Neural cell (in vitro differentiated cells): ENCODE results near the gene ADM2. TPM values are rescaled to one million over a fixed set of nuclear protein-coding genes. Genes with fewer than 3 reads are reported as not detected.

Experiments
- H2AFZ ChIP-seq: fragments of 200-600, 300-800 bp; sonication (generic), shearing (Covaris generic); 2 replicates; pipeline ENCODE4 v1.6.0; 2014; ENCODE audit warnings: low read depth, mild to moderate bottlenecking, antibody characterized with exemption, low read length, moderate library complexity
- H3F3A ChIP-seq: fragments of 200-600 bp; shearing (Covaris generic); 2 replicates; pipeline ENCODE4 v1.6.1; 2016; ENCODE audit warnings: mild to moderate bottlenecking, moderate library complexity, mixed read lengths, antibody characterized with exemption, low read length; ENCODE audit not compliant: insufficient read depth, poor library complexity, severe bottlenecking
- H3K27ac ChIP-seq: fragments of 200-600, 300-800 bp; sonication (generic), shearing (Covaris generic); 2 replicates; pipeline ENCODE4 v1.5.1; 2014; ENCODE audit warnings: mild to moderate bottlenecking, low read length, moderate library complexity
- H3K27me3 ChIP-seq: fragments of 300-800, 200-600 bp; sonication (generic), shearing (Covaris generic); 2 replicates; pipeline ENCODE4 v1.6.0; 2014; ENCODE audit warnings: mild to moderate bottlenecking, low read depth, low read length, moderate library complexity; ENCODE audit not compliant: insufficient read depth
- H3K36me3 ChIP-seq: fragments of 300-800, 200-600 bp; sonication (generic), shearing (Covaris generic); 2 replicates; pipeline ENCODE4 v1.5.1; 2014; ENCODE audit warnings: mild to moderate bottlenecking, antibody characterized with exemption, low read length, moderate library complexity; ENCODE audit not compliant: insufficient read depth
- H3K4me2 ChIP-seq: fragments of 300-800, 200-600 bp; sonication (generic), shearing (Covaris generic); 2 replicates; pipeline ENCODE4 v1.6.0; 2014; ENCODE audit warnings: mild to moderate bottlenecking, low read length
- H3K4me3 ChIP-seq: fragments of 300-800, 200-600 bp; sonication (generic), shearing (Covaris generic); 2 replicates; pipeline ENCODE4 v1.5.1; 2014; ENCODE audit warnings: mild to moderate bottlenecking, low read length, moderate library complexity
- H3K79me2 ChIP-seq: fragments of 200-600 bp; shearing (Covaris generic); replicated peaks from 2 replicates; pipeline ENCODE4 v1.6.0; 2014; ENCODE audit warnings: mild to moderate bottlenecking, low read length, moderate library complexity; ENCODE audit not compliant: insufficient read depth
- H3K9ac ChIP-seq: fragments of 300-800, 200-600 bp; sonication (generic), shearing (Covaris generic); 2 replicates; pipeline ENCODE4 v1.6.1; 2016; ENCODE audit warnings: mild to moderate bottlenecking, low read length, mixed read lengths
- H3K9me2 ChIP-seq: fragments of 200-600 bp; shearing (Covaris generic); 2 replicates; pipeline ENCODE4 v1.6.1; 2016; ENCODE audit warnings: mild to moderate bottlenecking, low read length, mixed read lengths; ENCODE audit not compliant: insufficient read depth
- H3K9me3 ChIP-seq: fragments of 200-600, 300-800 bp; sonication (generic), shearing (Covaris generic); 2 replicates; pipeline ENCODE4 v1.6.1; 2016; ENCODE audit warnings: mild to moderate bottlenecking, mixed run types, low read length, moderate library complexity, mixed read lengths
- H4K20me1 ChIP-seq: fragments of 200-600 bp; shearing (Covaris generic); 2 replicates; pipeline ENCODE4 v1.6.1; 2016; ENCODE audit warnings: mild to moderate bottlenecking, mixed run types; ENCODE audit not compliant: insufficient read depth
- EP300 ChIP-seq: fragments of 450-650 bp; conservative IDR thresholded peaks from 2 replicates; pipeline ENCODE4 v1.6.1; 2014; ENCODE audit warnings: antibody characterized with exemption, mild to moderate bottlenecking, moderate library complexity; ENCODE audit not compliant: poor library complexity, severe bottlenecking
- EZH2 ChIP-seq: fragments of 200-600, 300-800 bp; shearing (Covaris generic), sonication (generic); IDR thresholded peaks from 2 replicates; pipeline ENCODE4 v1.6.1; 2014; ENCODE audit warnings: antibody characterized with exemption, low read length, borderline replicate concordance, mild to moderate bottlenecking; ENCODE audit not compliant: insufficient read depth, poor library complexity, severe bottlenecking
- MXI1 ChIP-seq: fragments of 450-650 bp; conservative IDR thresholded peaks from 2 replicates; pipeline ENCODE4 v1.6.1; 2014; ENCODE audit warnings: antibody characterized with exemption, mild to moderate bottlenecking; ENCODE audit not compliant: poor library complexity, severe bottlenecking
- POLR2AphosphoS5 ChIP-seq: IDR thresholded peaks from 2 replicates; pipeline ENCODE4 v1.6.1; 2012
- RAD21 ChIP-seq: fragments of 450-650 bp; conservative IDR thresholded peaks from 2 replicates; pipeline ENCODE4 v1.6.1; 2014; ENCODE audit warnings: antibody characterized with exemption, mild to moderate bottlenecking, moderate library complexity
- SMC3 ChIP-seq: fragments of 450-650 bp; conservative IDR thresholded peaks from 2 replicates; pipeline ENCODE4 v1.6.1; 2014; ENCODE audit warnings: antibody characterized with exemption, mild to moderate bottlenecking, moderate library complexity; ENCODE audit not compliant: poor library complexity
- TAF1 ChIP-seq: IDR thresholded peaks from 2 replicates; pipeline ENCODE4 v1.6.1; 2012; ENCODE audit warnings: low read depth
- polyA plus RNA-seq: library from polyadenylated mRNA; depleted of rRNA; stranded (reverse); fragments of >200 nt; gene quantifications from 2 replicates; pipeline ENCODE4 v1.2.3, GENCODE V29; 2014
- TF ChIP-seq, protein P1 (sequence below): fragments of 450-650 bp; IDR thresholded peaks from 2 replicates; pipeline ENCODE4 v1.5.1; 2014; ENCODE audit warnings: antibody characterized with exemption, mild to moderate bottlenecking, moderate library complexity; ENCODE audit not compliant: poor library complexity, severe bottlenecking
- TF ChIP-seq, protein P2 (sequence below): IDR thresholded peaks from 2 replicates; pipeline ENCODE4 v1.6.1; 2012; ENCODE audit warnings: borderline replicate concordance

The ADM2 gene
- polyA plus RNA-seq, 1 donor from 2014 or later: not detected

DNA sequence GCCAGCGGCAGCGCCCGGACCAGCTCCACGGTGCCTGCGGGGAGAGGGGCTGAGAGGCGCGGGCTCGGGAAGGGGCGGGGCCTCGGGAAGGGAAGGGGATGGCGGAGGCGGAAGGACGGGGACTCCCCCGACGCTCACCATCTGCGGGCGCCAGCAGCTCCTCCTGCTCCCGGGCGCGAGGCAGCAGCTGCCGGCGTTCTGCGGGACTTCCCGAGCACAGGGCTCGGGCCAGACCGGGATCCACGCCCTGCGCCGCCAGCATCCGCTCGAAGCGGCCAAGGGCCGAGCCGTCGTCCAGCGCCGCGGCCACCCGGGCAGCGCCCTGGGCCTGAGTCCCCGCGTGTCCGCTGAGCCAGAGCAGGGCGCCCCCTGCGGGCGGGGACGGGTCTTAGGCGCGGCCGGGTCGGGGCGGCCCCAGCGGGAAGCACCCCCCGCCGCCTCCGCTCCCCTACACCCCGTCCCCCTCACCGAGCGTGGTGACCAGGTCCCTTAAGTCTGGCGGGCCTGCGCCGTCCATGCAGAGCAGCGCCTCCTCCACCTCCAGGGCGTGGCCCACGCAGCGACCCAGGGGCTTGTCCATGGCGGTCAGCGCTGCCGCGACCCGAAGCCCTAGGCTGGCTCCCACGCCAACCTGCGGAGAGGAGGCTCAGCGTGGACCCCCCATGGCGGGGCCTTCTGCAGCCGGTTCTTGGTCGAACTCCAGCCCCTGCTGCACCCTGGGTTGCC lies 44.9 kb downstream of the ADM2 start:
- H3K4me3 ChIP-seq: peak overlapping the region; percentile 95
- no peaks in the 10 kb centered on the region for H3F3A ChIP-seq
- H3K9ac ChIP-seq: peak overlapping the region; percentile 81
- no peaks in the 10 kb centered on the region for H3K36me3 ChIP-seq
- peak overlapping the region; percentile 73 for H3K4me2 ChIP-seq
- H4K20me1 ChIP-seq: no peaks in the 10 kb centered on the region
- no peaks in the 10 kb centered on the region for H3K79me2 ChIP-seq
- H3K27ac ChIP-seq: peak overlapping the region; percentile 75
- H3K9me2 ChIP-seq: no peaks in the 10 kb centered on the region
- H2AFZ ChIP-seq: no peak overlapping the region
- peaks cover 19% of the 10 kb centered on the region for H3K27me3 ChIP-seq
- TF ChIP-seq, protein P1, sequence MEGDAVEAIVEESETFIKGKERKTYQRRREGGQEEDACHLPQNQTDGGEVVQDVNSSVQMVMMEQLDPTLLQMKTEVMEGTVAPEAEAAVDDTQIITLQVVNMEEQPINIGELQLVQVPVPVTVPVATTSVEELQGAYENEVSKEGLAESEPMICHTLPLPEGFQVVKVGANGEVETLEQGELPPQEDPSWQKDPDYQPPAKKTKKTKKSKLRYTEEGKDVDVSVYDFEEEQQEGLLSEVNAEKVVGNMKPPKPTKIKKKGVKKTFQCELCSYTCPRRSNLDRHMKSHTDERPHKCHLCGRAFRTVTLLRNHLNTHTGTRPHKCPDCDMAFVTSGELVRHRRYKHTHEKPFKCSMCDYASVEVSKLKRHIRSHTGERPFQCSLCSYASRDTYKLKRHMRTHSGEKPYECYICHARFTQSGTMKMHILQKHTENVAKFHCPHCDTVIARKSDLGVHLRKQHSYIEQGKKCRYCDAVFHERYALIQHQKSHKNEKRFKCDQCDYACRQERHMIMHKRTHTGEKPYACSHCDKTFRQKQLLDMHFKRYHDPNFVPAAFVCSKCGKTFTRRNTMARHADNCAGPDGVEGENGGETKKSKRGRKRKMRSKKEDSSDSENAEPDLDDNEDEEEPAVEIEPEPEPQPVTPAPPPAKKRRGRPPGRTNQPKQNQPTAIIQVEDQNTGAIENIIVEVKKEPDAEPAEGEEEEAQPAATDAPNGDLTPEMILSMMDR: peak; percentile 75
- TF ChIP-seq SMC3 (peak; percentile 56), EP300 (no peak), POLR2AphosphoS5 (peak; percentile 16), TAF1 (peak; percentile 1), RAD21 (peak; percentile 42), MXI1 (no peak)
- TF ChIP-seq, protein P2, sequence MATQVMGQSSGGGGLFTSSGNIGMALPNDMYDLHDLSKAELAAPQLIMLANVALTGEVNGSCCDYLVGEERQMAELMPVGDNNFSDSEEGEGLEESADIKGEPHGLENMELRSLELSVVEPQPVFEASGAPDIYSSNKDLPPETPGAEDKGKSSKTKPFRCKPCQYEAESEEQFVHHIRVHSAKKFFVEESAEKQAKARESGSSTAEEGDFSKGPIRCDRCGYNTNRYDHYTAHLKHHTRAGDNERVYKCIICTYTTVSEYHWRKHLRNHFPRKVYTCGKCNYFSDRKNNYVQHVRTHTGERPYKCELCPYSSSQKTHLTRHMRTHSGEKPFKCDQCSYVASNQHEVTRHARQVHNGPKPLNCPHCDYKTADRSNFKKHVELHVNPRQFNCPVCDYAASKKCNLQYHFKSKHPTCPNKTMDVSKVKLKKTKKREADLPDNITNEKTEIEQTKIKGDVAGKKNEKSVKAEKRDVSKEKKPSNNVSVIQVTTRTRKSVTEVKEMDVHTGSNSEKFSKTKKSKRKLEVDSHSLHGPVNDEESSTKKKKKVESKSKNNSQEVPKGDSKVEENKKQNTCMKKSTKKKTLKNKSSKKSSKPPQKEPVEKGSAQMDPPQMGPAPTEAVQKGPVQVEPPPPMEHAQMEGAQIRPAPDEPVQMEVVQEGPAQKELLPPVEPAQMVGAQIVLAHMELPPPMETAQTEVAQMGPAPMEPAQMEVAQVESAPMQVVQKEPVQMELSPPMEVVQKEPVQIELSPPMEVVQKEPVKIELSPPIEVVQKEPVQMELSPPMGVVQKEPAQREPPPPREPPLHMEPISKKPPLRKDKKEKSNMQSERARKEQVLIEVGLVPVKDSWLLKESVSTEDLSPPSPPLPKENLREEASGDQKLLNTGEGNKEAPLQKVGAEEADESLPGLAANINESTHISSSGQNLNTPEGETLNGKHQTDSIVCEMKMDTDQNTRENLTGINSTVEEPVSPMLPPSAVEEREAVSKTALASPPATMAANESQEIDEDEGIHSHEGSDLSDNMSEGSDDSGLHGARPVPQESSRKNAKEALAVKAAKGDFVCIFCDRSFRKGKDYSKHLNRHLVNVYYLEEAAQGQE: no peak
- H3K9me3 ChIP-seq: no peaks in the 10 kb centered on the region

DNA sequence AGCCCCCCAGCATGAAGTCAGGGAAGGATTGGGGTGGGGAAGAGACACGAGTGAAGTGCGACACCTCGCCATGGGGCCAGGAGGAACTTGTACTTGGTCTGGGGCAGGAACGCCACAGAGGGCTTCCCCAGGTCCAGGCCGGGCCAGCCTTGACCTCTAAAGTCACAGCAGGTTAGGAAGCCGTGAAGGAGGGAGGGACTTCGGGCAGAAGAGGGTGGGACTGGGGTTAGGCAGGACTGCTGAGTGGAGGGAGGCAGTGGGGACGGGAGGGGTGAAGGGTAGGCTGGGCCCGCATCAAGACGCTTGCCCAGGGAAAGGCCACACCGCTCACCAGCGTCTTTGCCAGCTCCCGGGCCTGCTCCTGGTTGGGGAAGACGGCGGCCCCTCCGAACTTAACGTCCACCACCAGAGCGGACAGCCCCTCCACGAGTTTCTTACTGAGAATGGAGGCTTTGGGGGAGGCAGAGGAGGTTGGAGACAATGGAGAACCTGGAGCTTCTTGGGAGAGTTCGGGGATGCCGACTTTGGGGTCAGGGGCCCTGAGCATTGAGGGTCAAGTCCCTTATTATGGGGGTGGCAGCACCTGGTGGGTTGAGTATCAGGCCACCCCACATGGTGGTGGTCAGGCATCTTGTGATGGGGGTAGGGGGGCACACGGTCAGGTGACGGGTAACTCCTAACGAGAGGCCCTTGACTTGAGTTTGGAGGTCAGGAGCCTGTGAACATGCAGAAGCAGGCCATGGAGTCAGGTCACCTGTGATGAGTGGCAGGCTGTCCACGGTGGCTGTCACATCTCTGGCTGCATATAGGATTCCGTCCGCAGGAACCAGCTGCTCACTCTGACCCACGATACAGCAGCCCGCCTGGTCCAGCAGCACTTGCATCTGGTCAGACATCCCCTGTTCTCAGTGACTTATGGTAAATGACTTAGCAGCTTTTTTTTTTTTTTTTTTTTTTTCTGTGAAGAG lies 45.8 kb downstream of the ADM2 start:
- no peaks in the 10 kb centered on the region for H4K20me1 ChIP-seq
- H2AFZ ChIP-seq: no peak overlapping the region
- H3F3A ChIP-seq: no peaks in the 10 kb centered on the region
- H3K36me3 ChIP-seq: no peaks in the 10 kb centered on the region
- TF ChIP-seq MXI1: no peak
- TF ChIP-seq RAD21: no peak
- TF ChIP-seq, protein P1: no peak
- no peak for TF ChIP-seq SMC3
- no peak for TF ChIP-seq EP300
- no peak for TF ChIP-seq TAF1
- TF ChIP-seq, protein P2: no peak
- TF ChIP-seq EZH2: no peak
- TF ChIP-seq POLR2AphosphoS5: no peak
- H3K27me3 ChIP-seq: peaks cover 28% of the 10 kb centered on the region
- H3K79me2 ChIP-seq: no peaks in the 10 kb centered on the region
- H3K9me2 ChIP-seq: no peaks in the 10 kb centered on the region
- peak overlapping the region; percentile 73 for H3K4me2 ChIP-seq
- no peaks in the 10 kb centered on the region for H3K9me3 ChIP-seq
- peak overlapping the region; percentile 75 for H3K27ac ChIP-seq
- peak overlapping the region; percentile 81 for H3K9ac ChIP-seq
- peak overlapping the region; percentile 95 for H3K4me3 ChIP-seq
